Activated T-cell treated with anti-CD3 and anti-CD28 coated beads for 4 hours (primary cell): ENCODE measurements around the gene LSS.

ENCODE experiments used
- DNase-seq: peaks from one replicate; pipeline ENCODE4 v3.0.0-alpha.2; 2020

LSS gene

DNA sequence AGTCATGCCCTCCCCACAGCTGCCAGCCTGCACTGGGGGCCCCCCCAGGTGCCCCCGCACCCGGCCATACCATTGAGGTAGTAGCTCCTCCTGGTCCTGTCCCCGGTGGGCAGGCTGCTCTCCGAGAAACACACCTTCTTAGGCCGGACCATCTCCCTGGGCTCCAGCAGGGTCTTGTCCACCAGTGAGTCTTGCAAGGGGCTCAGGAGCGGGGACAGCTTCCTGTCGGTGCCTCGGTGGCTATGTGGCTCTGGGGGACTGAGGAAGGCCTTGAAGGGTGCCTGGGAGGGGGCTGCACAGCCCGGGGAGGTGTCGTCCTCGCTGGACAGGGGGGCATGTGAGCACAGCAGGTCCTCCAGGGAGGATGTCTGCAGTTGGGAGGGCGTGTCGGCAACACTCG, 60.3 kb downstream of the LSS start:
- no peak for DNase-seq

DNA sequence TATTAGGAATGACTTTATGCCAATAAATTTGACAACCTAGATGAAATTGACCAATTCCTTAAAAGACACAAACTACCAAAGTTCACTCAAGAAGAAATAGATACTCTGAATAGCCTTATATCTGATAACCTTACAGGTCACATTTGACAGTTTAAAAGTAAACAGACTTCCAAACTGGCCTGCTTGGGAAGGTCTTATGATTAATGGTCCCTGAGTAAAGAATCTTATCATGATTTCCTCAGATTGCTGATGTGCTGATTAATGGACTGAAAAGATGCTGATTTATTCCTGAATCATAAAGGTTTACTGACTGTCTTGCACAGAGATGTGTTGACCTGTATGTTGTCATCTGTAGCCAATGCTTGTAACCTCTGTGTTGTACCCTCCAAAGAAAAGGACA, 63.5 kb downstream of the LSS start:
- DNase-seq: no peak

DNA sequence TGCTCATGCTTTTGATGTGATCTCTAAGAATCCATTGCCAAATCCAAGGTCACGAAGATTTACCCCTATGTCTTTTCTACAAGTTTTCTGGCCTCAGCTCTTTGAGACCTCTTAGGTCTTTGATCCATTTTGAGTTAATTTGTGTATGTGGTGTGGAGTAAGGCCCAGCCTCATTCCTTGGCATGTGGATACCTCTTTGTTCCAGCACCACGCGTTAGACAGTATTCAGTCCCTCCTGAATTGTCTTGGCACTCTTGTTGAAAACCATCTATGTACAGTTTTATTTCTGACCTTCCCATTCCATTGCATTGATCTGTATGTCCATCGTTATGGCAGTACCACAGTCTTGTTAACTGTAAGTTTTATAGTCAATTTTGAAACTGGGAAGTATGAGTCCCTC, 65.2 kb downstream of the LSS start:
- no peak for DNase-seq

DNA sequence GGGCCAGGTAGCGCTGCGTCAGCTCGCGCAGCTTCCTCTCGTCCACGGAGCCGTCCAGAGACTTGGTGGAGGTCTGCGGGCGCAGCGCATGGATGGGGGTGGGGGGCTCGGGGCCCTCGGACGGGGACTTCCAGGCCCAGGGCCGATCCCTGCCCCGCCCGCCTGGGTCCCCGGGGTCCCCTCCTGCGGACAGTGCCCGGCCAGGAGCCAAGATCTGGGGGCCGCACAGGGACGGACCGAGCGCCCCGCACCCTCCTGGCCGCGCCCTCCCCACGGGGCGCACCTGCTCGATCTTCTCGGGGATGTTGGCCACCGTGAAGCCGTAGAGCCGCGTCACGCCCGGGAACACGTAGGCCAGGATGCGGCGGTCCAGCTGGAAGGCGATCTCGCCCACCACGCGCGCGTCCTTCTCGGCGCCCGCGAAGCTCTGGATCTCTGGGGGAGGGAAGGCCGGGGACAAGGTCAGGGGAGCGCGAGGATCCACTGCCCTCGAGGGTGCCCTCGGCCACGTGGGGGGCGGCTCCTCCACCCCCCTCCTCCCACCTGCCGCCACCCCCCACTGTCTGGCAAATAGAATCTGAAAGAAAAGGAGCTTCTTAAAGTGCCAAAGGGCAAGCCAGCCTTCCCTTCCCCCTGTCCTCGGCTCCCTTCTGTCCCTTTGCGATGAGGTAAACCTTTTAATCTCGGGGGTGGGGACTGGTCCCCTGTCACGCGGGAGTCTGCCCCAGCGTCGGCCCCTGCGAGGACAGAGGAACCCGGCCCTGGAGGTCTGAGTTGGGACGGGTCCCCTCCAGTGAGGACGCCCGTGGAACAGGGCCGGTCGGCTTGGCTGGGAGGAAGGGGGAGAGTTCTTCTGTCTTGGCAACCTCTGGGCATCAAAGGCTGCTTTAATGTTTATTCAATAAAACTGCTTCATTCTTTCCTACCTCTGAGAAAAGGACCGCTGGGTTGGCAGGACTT, 66.7 kb downstream of the LSS start:
- DNase-seq: no peak

DNA sequence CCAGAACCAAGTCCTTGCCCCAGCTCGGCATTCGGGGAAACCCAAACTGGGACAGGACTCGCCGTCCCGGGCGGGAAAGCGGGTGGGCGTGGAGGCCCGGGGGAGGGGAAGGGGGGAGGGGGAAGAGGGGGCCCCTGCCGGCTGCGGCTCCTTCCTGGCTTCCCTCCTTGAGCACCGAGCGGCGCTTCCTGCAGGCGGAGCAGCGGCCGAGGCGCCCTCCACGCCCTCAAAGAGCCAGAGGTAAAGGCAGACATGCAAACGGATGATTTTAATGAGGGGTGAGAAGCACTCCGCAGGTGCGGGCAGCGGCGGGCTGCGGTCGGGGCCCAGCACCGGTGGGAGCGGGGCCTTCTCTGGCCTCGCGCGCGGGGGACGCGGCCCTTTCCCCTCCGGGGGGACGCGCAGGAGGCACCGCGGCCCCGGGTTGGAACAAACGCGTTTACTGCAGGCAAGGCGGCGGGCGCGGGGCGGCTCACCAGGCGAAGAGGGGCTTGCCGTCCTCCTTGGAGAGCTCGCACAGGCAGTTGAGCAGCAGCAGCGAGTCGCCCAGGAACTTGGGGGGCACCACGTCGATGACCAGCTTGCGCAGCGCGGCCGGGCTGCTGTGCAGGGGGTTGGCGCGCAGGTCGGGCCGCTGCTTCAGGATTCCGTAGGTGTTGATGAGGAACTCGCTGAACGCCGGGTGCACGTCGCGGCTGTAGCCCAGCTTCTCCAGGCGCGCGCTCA, 67.5 kb downstream of the LSS start:
- no peak for DNase-seq

DNA sequence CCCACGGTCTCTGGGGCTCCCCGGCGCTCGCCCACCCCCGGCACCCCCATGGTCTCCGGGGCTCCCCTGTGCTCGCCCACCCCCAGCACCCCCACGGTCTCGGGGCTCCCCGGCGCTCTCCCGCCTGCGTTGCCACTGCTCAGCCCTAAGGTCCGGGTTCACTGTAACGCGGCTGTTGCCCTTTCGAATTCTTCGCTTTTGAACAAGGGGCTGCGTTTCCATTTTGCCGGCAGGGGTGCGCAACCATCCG, 68.0 kb downstream of the LSS start:
- DNase-seq: no peak

DNA sequence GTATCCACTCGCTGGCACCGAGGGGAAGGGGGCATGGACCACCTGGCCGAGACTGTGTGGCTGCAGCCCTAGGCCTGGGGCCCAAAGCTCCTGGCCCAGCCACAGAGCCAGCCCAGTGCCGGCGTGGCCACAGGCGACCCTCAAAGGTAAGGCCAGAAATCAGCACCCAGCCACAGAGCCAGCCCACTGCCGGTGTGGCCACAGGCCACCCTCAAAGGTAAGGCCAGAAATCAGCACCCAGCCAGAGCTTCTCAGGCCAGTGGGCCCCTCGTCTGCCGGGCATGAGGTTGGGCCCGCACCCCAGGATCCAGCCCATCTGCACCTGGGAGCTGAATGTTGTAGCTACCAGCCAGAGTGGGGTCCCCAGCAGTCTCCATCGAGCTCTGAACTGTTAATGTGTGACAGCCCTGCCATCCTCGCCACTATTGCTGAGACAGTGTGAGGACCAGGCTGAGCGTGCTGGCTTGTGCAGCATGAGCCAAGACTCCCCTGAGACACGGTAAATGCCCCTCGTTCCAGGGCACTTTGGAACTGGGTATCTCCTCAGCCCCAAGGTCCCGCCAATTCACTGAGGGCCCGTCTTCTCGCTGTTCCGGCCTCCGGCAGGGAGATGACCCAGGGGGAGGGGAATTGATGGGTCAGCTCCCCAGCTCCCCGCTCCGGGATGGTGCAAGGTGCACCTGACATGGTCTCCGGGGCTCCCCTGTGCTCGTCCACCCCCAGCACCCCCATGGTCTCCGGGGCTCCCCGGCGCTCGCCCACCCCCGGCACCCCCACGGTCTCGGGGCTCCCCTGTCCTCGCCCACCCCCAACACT, 68.5 kb downstream of the LSS start:
- DNase-seq: no peak

DNA sequence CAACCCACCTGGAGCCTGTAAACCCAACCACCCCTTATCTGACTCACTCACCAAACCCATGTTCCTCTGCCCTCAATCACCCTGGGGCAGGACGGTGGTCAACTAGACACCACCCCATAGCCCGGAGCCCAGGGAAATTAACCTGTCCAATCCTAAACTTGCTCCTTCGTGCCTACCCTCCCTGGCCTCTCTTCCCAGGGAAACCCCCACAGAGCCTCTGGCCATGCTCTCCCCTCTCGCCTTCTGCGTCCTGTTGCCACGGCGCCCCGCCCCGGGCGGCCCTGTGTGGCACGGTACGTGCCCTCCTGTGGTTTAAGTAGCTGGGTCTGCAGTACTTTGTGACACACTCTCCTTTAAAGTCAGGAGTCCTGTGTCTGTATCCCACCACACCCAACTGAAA, 69.2 kb downstream of the LSS start:
- DNase-seq: no peak

DNA sequence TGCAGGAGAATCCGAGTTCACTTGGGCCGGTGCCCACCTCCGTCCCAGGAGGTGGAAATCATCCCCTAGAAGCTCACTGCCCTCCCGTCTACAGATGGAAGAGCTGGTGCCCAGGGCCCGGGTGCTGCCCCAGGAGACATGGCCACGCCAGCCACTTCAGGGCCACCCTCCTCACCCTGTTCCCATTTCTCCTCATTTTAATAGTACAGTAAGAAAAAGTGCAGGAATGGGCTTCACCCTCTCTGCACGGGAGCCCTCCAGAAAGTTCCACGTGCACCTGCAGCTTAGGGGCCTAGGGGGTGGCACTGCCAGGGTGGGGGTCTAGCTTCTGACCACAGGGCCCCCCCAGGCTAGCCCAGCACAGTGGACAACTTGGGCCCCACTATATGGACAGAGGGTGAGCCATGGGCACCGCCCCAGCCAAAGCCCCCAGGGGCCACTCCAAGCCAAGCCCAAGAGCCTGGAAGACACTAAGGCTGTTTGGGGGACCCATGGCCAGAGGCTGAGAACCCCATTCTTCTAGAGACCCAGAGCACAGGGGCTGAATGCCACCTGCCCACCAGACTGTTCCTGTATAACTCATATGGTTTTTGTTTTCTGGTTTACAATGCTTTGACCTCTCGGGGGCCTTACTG, 69.8 kb downstream of the LSS start:
- DNase-seq: no peak

DNA sequence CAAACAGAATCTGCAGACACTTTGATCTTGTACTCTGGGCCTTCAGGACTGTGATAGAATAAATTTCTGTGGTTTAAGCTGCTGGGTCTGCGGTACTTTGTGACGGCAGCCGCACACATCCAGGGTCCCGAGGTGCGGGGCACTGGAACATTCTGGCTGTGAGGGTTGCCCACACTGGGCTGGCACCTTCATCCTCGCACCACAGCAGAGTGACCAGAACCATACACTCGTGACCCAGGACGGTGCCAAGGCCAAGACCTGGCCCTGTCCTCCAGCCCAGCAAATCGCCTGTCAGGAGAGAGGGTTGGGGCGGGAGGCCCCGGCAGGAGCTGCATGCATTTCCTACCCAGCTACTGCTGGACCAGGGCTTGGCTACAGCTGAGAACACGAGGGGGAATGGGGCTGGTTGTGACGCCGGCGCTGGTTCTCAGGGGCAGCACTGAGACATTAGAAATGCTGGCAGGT, 70.6 kb downstream of the LSS start:
- no peak for DNase-seq

DNA sequence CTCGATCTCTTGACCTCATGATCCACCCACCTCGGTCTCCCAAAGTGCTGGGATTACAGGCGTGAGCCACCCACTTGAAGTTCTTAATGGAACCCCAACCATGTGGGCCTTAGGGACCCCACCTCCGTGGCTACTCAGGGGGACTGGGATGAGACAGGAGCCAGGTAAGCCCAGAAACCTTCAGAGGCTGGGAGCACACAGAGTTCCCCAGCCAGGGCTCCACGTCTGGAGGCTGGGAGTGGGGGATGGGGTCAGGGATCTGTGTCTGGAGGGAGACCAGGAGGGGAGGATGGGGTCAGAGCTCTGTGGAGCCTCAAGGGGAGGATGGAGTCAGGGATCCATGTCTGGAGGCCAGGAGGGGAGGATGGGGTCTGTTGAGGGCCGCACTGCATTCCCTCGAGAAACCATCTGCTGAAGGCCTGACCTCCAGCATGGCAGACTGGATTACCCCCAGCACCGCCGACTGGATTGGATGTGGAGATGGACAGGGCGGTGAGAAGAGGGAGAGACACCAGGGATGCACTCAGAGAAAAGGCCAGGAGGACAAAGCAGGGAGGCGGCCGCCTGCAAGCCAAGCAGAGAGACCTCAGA, 71.1 kb downstream of the LSS start:
- DNase-seq: no peak

DNA sequence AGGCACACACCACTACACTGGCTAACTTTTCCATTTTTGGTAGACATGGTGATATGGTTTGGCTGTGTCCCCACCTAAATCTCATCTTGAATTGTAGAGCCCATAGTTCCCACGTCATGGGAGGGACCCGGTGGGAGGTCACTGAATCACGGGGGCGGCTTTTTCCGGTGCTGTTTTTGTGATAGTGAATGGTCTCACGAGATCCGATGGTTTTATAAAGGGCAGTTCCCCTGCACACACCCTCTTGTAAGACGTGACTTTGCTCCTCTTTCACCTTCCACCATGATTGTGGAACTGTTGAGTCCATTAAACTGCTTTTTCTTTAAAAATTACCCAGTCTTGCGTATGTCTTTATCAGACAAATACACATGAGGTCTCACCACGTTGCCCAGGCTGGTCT, 71.9 kb downstream of the LSS start:
- DNase-seq: no peak

DNA sequence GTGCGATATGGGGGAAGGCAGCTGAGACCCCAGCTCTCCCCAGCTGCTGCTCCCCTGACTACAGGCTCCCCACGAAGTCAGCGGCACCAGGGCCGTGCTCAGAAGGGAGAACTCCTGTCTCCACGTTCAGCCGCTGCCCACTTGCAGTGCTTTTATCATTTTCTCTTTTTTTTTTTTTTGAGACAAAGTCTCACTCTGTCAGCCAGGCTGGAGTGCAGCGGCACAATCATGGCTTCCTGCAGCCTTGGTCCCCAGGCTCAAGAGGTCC, 72.3 kb downstream of the LSS start:
- DNase-seq: no peak

DNA sequence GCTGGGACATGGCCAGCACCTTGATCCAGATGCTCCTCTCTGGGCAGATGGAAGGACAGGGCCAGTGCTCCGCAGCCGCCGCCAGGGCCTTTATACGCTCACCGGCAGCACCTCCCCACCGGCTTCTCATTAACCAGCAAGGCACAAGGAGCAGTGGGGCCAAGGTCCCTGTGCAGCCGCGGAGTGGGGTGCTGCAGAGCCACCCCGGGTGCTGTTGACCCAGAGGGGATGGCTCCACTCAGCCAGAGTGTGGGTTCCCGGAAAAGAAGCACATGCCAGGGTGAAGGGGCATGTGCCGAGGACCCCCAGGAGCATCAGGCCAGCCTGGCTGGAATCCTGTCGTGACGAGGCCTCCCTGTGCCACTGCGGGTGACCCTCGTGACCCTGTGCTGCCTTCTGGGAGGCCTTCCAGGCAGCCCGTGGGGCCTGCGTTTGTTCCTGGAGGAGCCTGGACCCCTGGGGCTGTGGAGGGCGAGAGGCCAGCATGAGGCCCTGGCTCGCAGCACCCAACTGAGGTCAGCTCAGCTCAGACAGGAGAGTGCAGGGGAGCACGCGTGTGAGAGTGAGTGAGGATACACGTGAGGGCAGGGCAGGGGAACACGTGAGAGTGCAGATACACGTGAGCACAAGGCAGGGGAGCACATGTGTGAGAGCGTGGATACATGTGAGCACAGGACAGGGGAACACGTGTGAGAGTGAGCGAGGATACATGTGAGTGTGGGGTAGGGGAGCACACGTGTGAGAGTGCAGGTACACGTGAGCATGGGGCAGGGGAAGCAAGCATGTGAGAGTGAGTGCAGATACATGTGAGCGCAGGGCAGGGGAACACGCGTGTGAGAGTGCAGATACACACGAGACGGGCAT, 72.8 kb downstream of the LSS start, which contains the start of gene FTCD:
FTCD (minus strand) TSS at position 66 of the 864 bp plus-strand sequence; CDS start at position 10, 56 bp downstream.
- no peak for DNase-seq

DNA sequence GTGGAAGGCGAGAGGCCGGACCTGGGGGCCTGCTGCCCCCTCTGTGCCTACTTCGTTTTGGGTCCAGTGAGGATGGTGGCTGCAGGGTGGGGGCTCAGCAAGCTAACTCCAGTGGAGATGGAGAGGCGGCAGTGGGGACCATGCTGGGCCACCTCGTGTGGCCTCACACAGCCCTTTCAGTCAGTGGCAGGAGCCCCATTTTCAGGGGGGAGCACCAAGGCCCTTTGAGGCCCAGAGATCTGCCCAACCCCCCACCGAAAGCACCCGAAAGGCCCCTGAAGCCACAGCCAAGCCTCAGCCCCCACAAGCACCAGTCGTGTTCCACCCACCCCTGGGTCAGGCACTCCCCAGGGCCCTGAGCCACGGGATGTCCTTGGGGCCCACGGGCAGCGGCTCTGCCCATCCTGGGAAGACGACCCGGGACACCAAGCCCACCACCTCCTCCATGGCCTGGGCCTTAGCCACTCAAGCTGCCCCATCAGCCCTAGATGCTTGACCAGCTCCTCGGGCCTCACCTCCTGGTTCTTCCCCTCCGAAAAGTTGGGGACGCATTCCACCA, 73.5 kb downstream of the LSS start:
- DNase-seq: no peak

DNA sequence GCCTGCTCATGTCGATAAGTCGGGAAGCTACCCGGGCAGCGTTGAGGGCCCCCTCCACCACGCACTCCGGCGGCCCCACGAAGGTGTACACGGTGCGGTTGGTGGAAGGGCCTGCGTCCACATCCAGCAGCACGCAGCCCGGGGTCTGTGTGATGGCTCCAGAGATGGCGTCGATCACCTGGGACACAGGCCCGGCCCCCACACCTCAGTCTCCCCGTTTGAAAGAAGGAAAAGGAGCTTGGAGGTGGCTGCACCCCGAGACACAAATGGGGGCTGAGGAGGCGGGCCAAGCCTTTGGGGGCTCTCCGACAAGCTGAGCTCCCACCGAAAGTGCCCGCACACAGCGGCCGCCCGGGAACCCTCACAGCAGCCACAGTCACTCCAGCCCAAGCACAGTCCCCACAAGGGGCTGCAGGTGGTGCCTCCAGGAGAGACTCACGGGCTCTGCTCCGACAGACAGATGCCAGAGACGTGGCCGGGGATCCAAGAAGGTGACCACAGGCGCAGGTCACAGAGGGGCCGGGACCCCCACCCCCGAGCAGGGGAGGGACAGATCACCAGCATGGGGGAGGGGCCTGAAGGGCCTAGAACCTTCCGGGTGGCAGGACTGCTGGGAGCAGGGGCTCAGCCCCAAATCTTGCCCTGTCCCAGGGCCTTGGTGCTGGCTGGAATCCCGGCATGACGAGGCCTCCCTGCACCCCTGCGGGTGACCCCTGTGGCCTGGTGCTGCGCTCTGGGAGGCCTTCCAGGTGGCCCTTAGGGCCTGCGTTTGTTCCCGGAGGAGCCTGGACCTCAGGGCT, 74.2 kb downstream of the LSS start:
- no peak for DNase-seq

DNA sequence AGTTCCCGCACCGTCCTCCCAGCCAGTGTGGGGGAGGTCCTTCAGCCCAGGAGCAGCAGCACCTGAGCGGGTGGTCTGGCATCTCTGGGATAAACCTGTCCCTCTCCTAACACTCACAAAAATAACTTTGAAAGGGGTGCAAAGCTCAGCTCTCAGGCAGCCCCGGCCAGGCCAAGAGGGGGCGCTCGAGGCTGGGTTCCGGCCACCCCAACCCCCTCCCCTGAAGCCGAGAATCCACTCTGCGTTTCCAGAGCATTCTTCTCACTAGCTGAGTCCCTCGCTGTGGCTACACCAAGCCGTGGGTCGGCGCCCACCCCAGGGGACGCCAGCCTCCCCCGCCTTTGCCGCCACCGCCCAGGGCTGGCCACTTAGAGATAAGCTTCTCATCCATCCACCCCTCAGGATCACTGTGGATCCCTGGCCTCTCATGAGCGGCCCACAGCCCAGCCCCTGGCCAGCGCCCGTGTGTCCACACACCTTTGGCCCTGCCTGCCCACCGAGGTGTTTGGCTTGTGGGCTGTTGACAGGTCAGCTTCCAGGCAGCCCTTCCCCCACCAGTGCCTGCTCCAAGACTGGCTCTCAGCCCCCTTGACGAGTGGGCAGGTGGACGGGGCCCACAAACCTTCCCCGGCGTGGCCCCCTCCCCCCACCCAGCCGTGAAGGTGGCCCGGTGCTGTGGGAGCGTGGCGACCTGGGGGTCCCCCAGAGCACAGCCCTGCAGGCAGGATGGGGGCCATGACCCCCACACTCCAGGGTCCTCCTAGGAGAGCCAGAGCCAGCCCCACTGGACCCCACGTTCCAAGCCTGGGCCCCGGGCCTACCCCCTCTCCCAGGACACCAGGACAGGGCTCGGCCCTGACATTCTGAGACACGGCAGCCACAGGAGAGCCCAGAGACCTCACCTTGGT, 75.1 kb downstream of the LSS start:
- peak; percentile 43 for DNase-seq

DNA sequence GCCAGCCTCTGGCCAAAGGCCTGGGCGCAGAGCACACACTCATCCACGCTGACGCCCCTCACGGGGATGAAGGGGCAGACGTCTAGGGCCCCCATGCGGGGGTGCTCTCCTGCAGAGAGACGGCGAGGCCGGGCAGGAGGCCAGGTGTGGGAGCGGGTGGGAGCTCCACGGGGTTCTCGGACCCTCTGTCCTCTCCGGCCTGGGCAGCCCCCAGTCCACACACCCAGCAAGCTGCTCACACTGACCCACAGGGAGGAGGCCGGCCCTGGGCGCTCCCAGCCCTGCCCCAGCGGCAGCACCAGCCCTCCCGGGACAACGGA, 75.7 kb downstream of the LSS start:
- DNase-seq: no peak
